Heart left ventricle (tissue), 16 donors: ENCODE measurements around the gene STK36. TPM values are rescaled to one million over a fixed set of nuclear protein-coding genes. Genes with fewer than 3 reads are reported as not detected.

ENCODE experiments used
- ATAC-seq, 4 donors: fragments of 200-7000 bp; cut with Tn5 transposase; one replicate each; pipeline ENCODE4 v1.9.1; 2020 to 2022; ENCODE audit warnings: moderate library complexity in 4 of 4, mild to moderate bottlenecking in 3 of 4, moderate number of reproducible peaks in 1 of 4
- DNase-seq, 5 donors: peaks; one replicate each; pipeline ENCODE4 v3.0.0-alpha.2; 2020
- H3K27ac ChIP-seq, 12 donors: fragments of 200-600 bp; sonication (generic) in 4 of 12; one replicate each; pipeline versions ENCODE4 v1.5.0 to v1.8.0; 2016 to 2022; ENCODE audit warnings: mild to moderate bottlenecking in 2 of 12
- H3K27me3 ChIP-seq, 9 donors: fragments of 200-600 bp; sonication (generic) in 2 of 9; one replicate each; pipeline versions ENCODE4 v1.5.1 to v1.8.0; 2016 to 2022; ENCODE audit warnings: mild to moderate bottlenecking in 3 of 9
- H3K36me3 ChIP-seq, 9 donors: fragments of 200-600 bp; sonication (generic) in 2 of 9; one replicate each; pipeline versions ENCODE4 v1.5.0 to v1.8.0; 2018 to 2022; ENCODE audit warnings: mild to moderate bottlenecking in 2 of 9
- H3K4me1 ChIP-seq, 12 donors: fragments of 200-600 bp; sonication (generic) in 4 of 12; one replicate each; pipeline versions ENCODE4 v1.5.0 to v1.8.0; 2016 to 2022; ENCODE audit warnings: mild to moderate bottlenecking in 3 of 12
- H3K4me3 ChIP-seq, 12 donors: fragments of 200-600 bp; sonication (generic) in 4 of 12; one replicate each; pipeline versions ENCODE4 v1.5.0 to v1.8.0; 2017 to 2022; ENCODE audit warnings: mild to moderate bottlenecking in 9 of 12, moderate library complexity in 4 of 12
- H3K9me3 ChIP-seq, 12 donors: fragments of 200-600 bp; sonication (generic) in 4 of 12; one replicate each; pipeline versions ENCODE4 v1.5.0 to v1.8.0; 2016 to 2022; ENCODE audit warnings: mild to moderate bottlenecking in 1 of 12
- CTCF ChIP-seq, 12 donors: fragments of 200-600 bp; sonication (generic) in 4 of 12; IDR thresholded peaks; one replicate each; pipeline versions ENCODE4 v1.5.0 to v1.8.0; 2018 to 2022; ENCODE audit warnings: antibody characterized with exemption in 12 of 12, mild to moderate bottlenecking in 5 of 12
- POLR2A ChIP-seq, 2 donors: fragments of 450-650 bp; IDR thresholded peaks; one replicate each; pipeline ENCODE4 v1.6.1; 2017; ENCODE audit warnings: antibody characterized with exemption in 2 of 2, mild to moderate bottlenecking in 2 of 2, moderate library complexity in 2 of 2
- WGBS, 4 donors: extraction: QIAGEN DNeasy Blood & Tissue Kit in 2 of 4; methylation state at CpG; one replicate each; pipeline versions ENCODE4 v1.1.5 to v1.1.7; 2013 to 2018; 5-methylcytosine and 5-hydroxymethylcytosine counted together
- intact Hi-C, 10 donors: fragments of 100-400 bp; cut with DNase I; formaldehyde crosslinking; loops; one replicate each; pipeline versions ENCODE4 v1.11.1 to v1.14.2; 2022
- polyA plus RNA-seq, 2 donors: library from polyadenylated mRNA; stranded (reverse); fragments of 200-250 nt; gene quantifications; one replicate each; pipeline ENCODE4 v1.2.3, GENCODE V29; 2013
- total RNA-seq, 9 donors: library from RNA; depleted of rRNA in 2 of 9; stranded (reverse); fragments of >200 nt in 2 of 9; fragmentation: NEBNext Ultra II Directional in 3 of 9; extraction: Animal tissue kit (Norgen Biotek cat#: 25700) in 3 of 9; gene quantifications; one replicate each; pipeline versions ENCODE4 v1.1.0 to v1.2.4, GENCODE V29; 2016 to 2023
- donor health status: ischemic (EF 13 %, LVEDD 7.1; RV severe dilation, severe dysfunction).
- donor health status: healthy with polysubstance abuse.
- donor health status: DM: no; HTN: yes; CAD: no.
- donor health status: DM: no; HTN: no; CAD: no.
- donor health status: ischemic (EF 25% LVEDD 6.9; RV normal size, moderate dysfunction).
- donor health status: ischemic (EF 25% LVEDD 5.7; RV mildly dilated, moderate dysfunction).
- donor health status: healthy.
- donor health status: DM: yes; HTN: yes; CAD: no.
- donor health status: ischemic (EF 35%, LVEDD 5.7; RV mildly dilated, moderate dysfunction).
- donor health status: nonischemic (EF 11% LVEDD 7.7; RV severe dilation, severe dysfunction).
- donor health status: DM: yes; HTN: yes; CAD: no.
- donor health status: PGD.
- donor health status: ischemic (EF 29% LVEDD 5.4; RV normal size, mild dysfunction).
- donor health status: nonischemic (EF 23%, LVEDD 6.1; RV moderate dilation, normal function).

STK36 gene
- total and polyA plus RNA-seq, 11 donors: 4.7 to 16.2 (median 7.9) TPM

- peaks cover 0 to 15% (median 8%) of the 10 kb centered on the region in 12 donors for H3K4me1 ChIP-seq
- 87 to 92% (median 88%) methylated on average over 7 to 15 of the region's 15 CpGs for WGBS, 4 donors
- intact Hi-C loops: no loop called here
- no peak overlapping the region for H3K27ac ChIP-seq
- H3K9me3 ChIP-seq: no peaks in the 10 kb centered on the region
- no peak overlapping the region for H3K4me3 ChIP-seq
- TF ChIP-seq CTCF (IDR thresholded peaks at IDR 0.05): no peak
- TF ChIP-seq POLR2A (IDR thresholded peaks at IDR 0.05): no peak
- peaks cover 0 to 75% (median 74%) of the 10 kb centered on the region in 9 donors for H3K36me3 ChIP-seq
- DNase-seq (no peak), ATAC-seq (no peak)
- no peaks in the 10 kb centered on the region for H3K27me3 ChIP-seq
Observed at GRCh38 chr2:218663901-218664300, 8.0 kb upstream of the STK36 start.

- no peaks in the 10 kb centered on the region for H3K9me3 ChIP-seq
- ATAC-seq (no peak), DNase-seq (no peak)
- WGBS, 4 donors: 93 to 98% (median 97%) methylated on average over 6 to 7 of the region's 7 CpGs
- H3K4me3 ChIP-seq: no peak overlapping the region
- peaks cover 0 to 77% (median 74%) of the 10 kb centered on the region in 9 donors for H3K36me3 ChIP-seq
- no peaks in the 10 kb centered on the region for H3K27me3 ChIP-seq
- intact Hi-C loops: no loop called here
- no peak for TF ChIP-seq POLR2A (IDR thresholded peaks at IDR 0.05)
- TF ChIP-seq CTCF (IDR thresholded peaks at IDR 0.05): no peak
- peaks cover 0 to 13% (median 7%) of the 10 kb centered on the region in 12 donors for H3K4me1 ChIP-seq
- H3K27ac ChIP-seq: no peak overlapping the region
Observed at GRCh38 chr2:218664653-218665052, 7.2 kb upstream of the STK36 start.

- ATAC-seq: no peak
- peaks cover 0 to 45% (median 39%) of the 10 kb centered on the region in 9 donors for H3K36me3 ChIP-seq
- WGBS, 4 donors: 43 to 46% (median 45%) methylated on average over 12 of the region's 12 CpGs
- no peaks in the 10 kb centered on the region for H3K9me3 ChIP-seq
- peak overlapping the region; percentile 75 to 97 (median 90) for H3K4me3 ChIP-seq
- H3K27ac ChIP-seq: peak overlapping the region; percentile 14 to 87 (median 82)
- TF ChIP-seq CTCF (IDR thresholded peaks at IDR 0.05): no peak
- TF ChIP-seq POLR2A (IDR thresholded peaks at IDR 0.05): no peak
- peaks cover 0 to 21% (median 14%) of the 10 kb centered on the region in 12 donors for H3K4me1 ChIP-seq
- no peaks in the 10 kb centered on the region for H3K27me3 ChIP-seq
- intact Hi-C loops: loop anchor here in 1 of 10 donors (5.0 kb wide), 1 partner anchor 264 kb away; no protein-coding TSS in a partner anchor
- DNase-seq: no peak
Observed at GRCh38 chr2:218671097-218671653, 711 bp upstream of the STK36 start.

- Histone ChIP-seq H3K4me1 (no peaks in the 10 kb centered on the region), H3K9me3 (no peaks in the 10 kb centered on the region), H3K27me3 (no peaks in the 10 kb centered on the region), H3K4me3 (no peak overlapping the region), H3K27ac (no peak overlapping the region), H3K36me3 (peaks cover 0 to 82% (median 37%) of the 10 kb centered on the region in 9 donors)
- intact Hi-C loops: no loop called here
- ATAC-seq (peak in 1 of 4 donors; percentile 58), DNase-seq (no peak)
- TF ChIP-seq POLR2A (IDR thresholded peaks at IDR 0.05): no peak
- no peak for TF ChIP-seq CTCF (IDR thresholded peaks at IDR 0.05)
- 66 to 73% (median 71%) methylated on average over 4 of the region's 4 CpGs for WGBS, 4 donors
Observed at GRCh38 chr2:218679119-218679518, 7.2 kb downstream of the STK36 start.
